ENCODE results near the gene SLC25A47.
"Not testable (repeated sequence)": the region's sequence is repeated elsewhere in the genome, so short reads cannot be mapped to it uniquely, and the experiment has no call there.

SLC25A47 gene

DNA sequence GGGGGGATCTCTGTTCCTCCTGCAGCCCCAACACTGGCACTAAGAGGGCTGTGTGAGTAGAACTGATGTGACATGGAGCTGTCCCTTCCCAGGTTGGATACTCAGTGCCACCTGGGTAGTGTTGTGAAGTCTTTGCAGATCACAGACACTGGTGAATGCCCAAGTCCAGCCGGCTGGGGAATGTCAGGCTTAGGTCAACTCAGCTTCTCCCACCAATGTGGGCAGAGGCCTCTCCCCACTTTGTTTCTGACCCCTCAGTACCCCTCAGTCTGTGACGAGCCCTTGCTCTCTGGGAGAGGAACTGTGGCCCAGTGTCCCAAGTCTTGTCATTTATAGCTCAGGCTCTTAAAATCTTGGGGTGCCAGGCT, 28.2 kb upstream of the SLC25A47 start:
- no peak overlapping the region for H3K27ac ChIP-seq (ENCODE audit: insufficient read depth in 1 of 2, low read depth in 1 of 2, low read length in 2 of 2, poor library complexity in 1 of 2, severe bottlenecking in 2 of 2)
- H3K27me3 ChIP-seq (replicated peaks in 2 of 5; ENCODE audit: control insufficient read depth in 4 of 5, insufficient read depth in 5 of 5, low read length in 4 of 5): no peaks in the 10 kb centered on the region
- POLR2A ChIA-PET: no interaction called here
- no peak for DNase-seq
- CTCF ChIA-PET: interaction anchor here (0.5 to 5.6 kb wide), 7 partner anchors 9 to 52 kb away, joined by 3 to 59 read pairs (median 4); no protein-coding TSS in a partner anchor
- 90% methylated on average over 2 of the region's 2 CpGs for WGBS (ENCODE audit: insufficient coverage)
- H3K36me3 ChIP-seq (ENCODE audit: control insufficient read depth in 4 of 4, insufficient read depth in 4 of 4, low read length in 3 of 4): peaks cover 3 to 69% (median 42%) of the 10 kb centered on the region in 4 experiments
- H3K9me3 ChIP-seq (ENCODE audit: control extremely low read depth in 1 of 5, control insufficient read depth in 4 of 5, insufficient read depth in 2 of 5, low read depth in 1 of 5, low read length in 4 of 5): no peaks in the 10 kb centered on the region
- no peak overlapping the region for H3K4me3 ChIP-seq (ENCODE audit: control insufficient read depth in 1 of 7, extremely low read depth in 1 of 7, insufficient read depth in 4 of 7, low read depth in 2 of 7, low read length in 6 of 7)
- H3K4me1 ChIP-seq (ENCODE audit: control extremely low read depth in 1 of 4, control insufficient read depth in 4 of 4, insufficient read depth in 4 of 4, low read length in 3 of 4): peaks cover 3 to 38% (median 24%) of the 10 kb centered on the region in 4 experiments

- no peaks in the 10 kb centered on the region for H3K9me3 ChIP-seq (ENCODE audit: control extremely low read depth in 1 of 5, control insufficient read depth in 4 of 5, insufficient read depth in 2 of 5, low read depth in 1 of 5, low read length in 4 of 5)
- no peak for DNase-seq
- H3K4me1 ChIP-seq (ENCODE audit: control extremely low read depth in 1 of 4, control insufficient read depth in 4 of 4, insufficient read depth in 4 of 4, low read length in 3 of 4): peaks cover 3 to 32% (median 24%) of the 10 kb centered on the region in 4 experiments
- ChIA-PET CTCF (interaction anchor here (0.5 to 5.6 kb wide), 9 partner anchors 8 to 89 kb away, joined by 3 to 59 read pairs (median 6); no protein-coding TSS in a partner anchor), POLR2A (interaction anchor here (1.0 kb wide), 1 partner anchor 10 kb away, joined by 5 read pairs; no protein-coding TSS in a partner anchor)
- H3K27ac ChIP-seq (ENCODE audit: insufficient read depth in 1 of 2, low read depth in 1 of 2, low read length in 2 of 2, poor library complexity in 1 of 2, severe bottlenecking in 2 of 2): no peak overlapping the region
- H3K4me3 ChIP-seq (ENCODE audit: control insufficient read depth in 1 of 7, extremely low read depth in 1 of 7, insufficient read depth in 4 of 7, low read depth in 2 of 7, low read length in 6 of 7): no peak overlapping the region
- peaks cover 3 to 64% (median 38%) of the 10 kb centered on the region in 4 experiments for H3K36me3 ChIP-seq (ENCODE audit: control insufficient read depth in 4 of 4, insufficient read depth in 4 of 4, low read length in 3 of 4)
- H3K27me3 ChIP-seq (replicated peaks in 2 of 5; ENCODE audit: control insufficient read depth in 4 of 5, insufficient read depth in 5 of 5, low read length in 4 of 5): no peaks in the 10 kb centered on the region
- WGBS (ENCODE audit: insufficient coverage): 94% methylated on average over 9 of the region's 16 CpGs
These were observed 27.6 kb upstream of the SLC25A47 start for GRCh38 chr14:100295376-100296105.

- Histone ChIP-seq H3K36me3 (ENCODE audit: control insufficient read depth in 4 of 4, insufficient read depth in 4 of 4, low read length in 3 of 4) (peaks cover under 1 to 58% (median 32%) of the 10 kb centered on the region in 4 experiments), H3K4me3 (ENCODE audit: control insufficient read depth in 1 of 7, extremely low read depth in 1 of 7, insufficient read depth in 4 of 7, low read depth in 2 of 7, low read length in 6 of 7) (no peak overlapping the region), H3K4me1 (ENCODE audit: control extremely low read depth in 1 of 4, control insufficient read depth in 4 of 4, insufficient read depth in 4 of 4, low read length in 3 of 4) (peaks cover 3 to 28% (median 23%) of the 10 kb centered on the region in 4 experiments), H3K9me3 (ENCODE audit: control extremely low read depth in 1 of 5, control insufficient read depth in 4 of 5, insufficient read depth in 2 of 5, low read depth in 1 of 5, low read length in 4 of 5) (no peaks in the 10 kb centered on the region), H3K27ac (ENCODE audit: insufficient read depth in 1 of 2, low read depth in 1 of 2, low read length in 2 of 2, poor library complexity in 1 of 2, severe bottlenecking in 2 of 2) (no peak overlapping the region), H3K27me3 (replicated peaks in 2 of 5; ENCODE audit: control insufficient read depth in 4 of 5, insufficient read depth in 5 of 5, low read length in 4 of 5) (no peaks in the 10 kb centered on the region)
- ChIA-PET CTCF (interaction anchor here (1.0 to 5.6 kb wide), 6 partner anchors 8 to 88 kb away, joined by 3 to 59 read pairs (median 11); no protein-coding TSS in a partner anchor), POLR2A (interaction anchor here (1.0 to 1.4 kb wide), 2 partner anchors 10 to 58 kb away, joined by 4 to 5 read pairs; no protein-coding TSS in a partner anchor)
- peak in 2 of 3 donors; percentile 63 to 71 for DNase-seq
- whole genome bisulfite sequencing (ENCODE audit: insufficient coverage): 64% methylated on average over 3 of the region's 9 CpGs
These were observed 27.0 kb upstream of the SLC25A47 start for GRCh38 chr14:100296106-100296651.

DNA sequence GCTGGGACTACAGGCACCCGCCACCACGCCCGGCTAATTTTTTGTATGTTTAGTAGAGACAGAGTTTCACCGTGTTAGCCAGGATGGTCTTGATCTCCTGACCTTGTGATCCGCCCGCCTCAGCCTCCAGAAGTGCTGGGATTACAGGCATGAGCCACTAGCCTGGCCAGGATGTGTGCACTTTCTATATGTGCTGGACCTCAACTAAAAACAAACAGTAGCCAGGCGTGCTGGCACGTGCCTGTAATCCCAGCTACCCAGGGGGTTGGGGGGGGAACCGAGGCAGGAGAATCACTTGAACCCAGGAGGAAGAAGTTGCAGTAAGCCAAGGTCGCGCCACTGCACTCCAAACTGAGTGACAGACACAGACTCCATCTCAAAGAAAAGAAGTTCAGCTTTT, 26.4 kb upstream of the SLC25A47 start:
- CTCF ChIA-PET: interaction anchor here (1.0 to 5.6 kb wide), 7 partner anchors 10 to 87 kb away, joined by 3 to 59 read pairs (median 6); no protein-coding TSS in a partner anchor
- Histone ChIP-seq H3K4me1 (ENCODE audit: control extremely low read depth in 1 of 4, control insufficient read depth in 4 of 4, insufficient read depth in 4 of 4, low read length in 3 of 4) (peaks cover 3 to 28% (median 23%) of the 10 kb centered on the region in 4 experiments), H3K4me3 (ENCODE audit: control insufficient read depth in 1 of 7, extremely low read depth in 1 of 7, insufficient read depth in 4 of 7, low read depth in 2 of 7, low read length in 6 of 7) (peak overlapping the region in 2 of 7 experiments; percentile 1 to 35), H3K27ac (ENCODE audit: insufficient read depth in 1 of 2, low read depth in 1 of 2, low read length in 2 of 2, poor library complexity in 1 of 2, severe bottlenecking in 2 of 2) (peak overlapping the region in 1 of 2 experiments; percentile 52), H3K36me3 (ENCODE audit: control insufficient read depth in 4 of 4, insufficient read depth in 4 of 4, low read length in 3 of 4) (peaks cover 0 to 52% (median 27%) of the 10 kb centered on the region in 4 experiments)
- not testable (repeated sequence) for DNase-seq; H3K27me3 ChIP-seq (replicated peaks in 2 of 5; ENCODE audit: control insufficient read depth in 4 of 5, insufficient read depth in 5 of 5, low read length in 4 of 5); H3K9me3 ChIP-seq (ENCODE audit: control extremely low read depth in 1 of 5, control insufficient read depth in 4 of 5, insufficient read depth in 2 of 5, low read depth in 1 of 5, low read length in 4 of 5)
- 86% methylated on average over 8 of the region's 11 CpGs for WGBS (ENCODE audit: insufficient coverage)
- POLR2A ChIA-PET: interaction anchor here (1.0 to 1.4 kb wide), 3 partner anchors 11 to 59 kb away, joined by 3 to 5 read pairs (median 4); no protein-coding TSS in a partner anchor

- H3K27ac ChIP-seq (ENCODE audit: insufficient read depth in 1 of 2, low read depth in 1 of 2, low read length in 2 of 2, poor library complexity in 1 of 2, severe bottlenecking in 2 of 2): peak overlapping the region in 1 of 2 experiments; percentile 52
- no peaks in the 10 kb centered on the region for H3K27me3 ChIP-seq (replicated peaks in 2 of 5; ENCODE audit: control insufficient read depth in 4 of 5, insufficient read depth in 5 of 5, low read length in 4 of 5)
- H3K36me3 ChIP-seq (ENCODE audit: control insufficient read depth in 4 of 4, insufficient read depth in 4 of 4, low read length in 3 of 4): peaks cover 0 to 43% (median 21%) of the 10 kb centered on the region in 4 experiments
- peaks cover 3 to 30% (median 23%) of the 10 kb centered on the region in 4 experiments for H3K4me1 ChIP-seq (ENCODE audit: control extremely low read depth in 1 of 4, control insufficient read depth in 4 of 4, insufficient read depth in 4 of 4, low read length in 3 of 4)
- POLR2A ChIA-PET: interaction anchor here (0.6 to 1.4 kb wide), 3 partner anchors 9 to 60 kb away, joined by 3 to 4 read pairs (median 4); partner anchors contain the start of gene SLC25A29
- 35% methylated on average over 24 of the region's 30 CpGs for WGBS (ENCODE audit: insufficient coverage)
- H3K9me3 ChIP-seq (ENCODE audit: control extremely low read depth in 1 of 5, control insufficient read depth in 4 of 5, insufficient read depth in 2 of 5, low read depth in 1 of 5, low read length in 4 of 5): no peaks in the 10 kb centered on the region
- CTCF ChIA-PET: interaction anchor here (0.7 to 5.6 kb wide), 10 partner anchors 8 to 86 kb away, joined by 3 to 59 read pairs (median 3); no protein-coding TSS in a partner anchor
- H3K4me3 ChIP-seq (ENCODE audit: control insufficient read depth in 1 of 7, extremely low read depth in 1 of 7, insufficient read depth in 4 of 7, low read depth in 2 of 7, low read length in 6 of 7): peak overlapping the region in 3 of 7 experiments; percentile 1 to 26 (median 13)
- DNase-seq: peak; percentile 62 to 91 (median 87)
These were observed 25.5 kb upstream of the SLC25A47 start for GRCh38 chr14:100297320-100298300.

GRCh38 chr14:100298551-100299237, 24.4 kb upstream of the SLC25A47 start:
- H3K36me3 ChIP-seq (ENCODE audit: control insufficient read depth in 4 of 4, insufficient read depth in 4 of 4, low read length in 3 of 4): peaks cover 0 to 33% (median 18%) of the 10 kb centered on the region in 4 experiments
- CTCF ChIA-PET: interaction anchor here (0.8 to 5.6 kb wide), 5 partner anchors 8 to 79 kb away, joined by 3 to 59 read pairs (median 3); no protein-coding TSS in a partner anchor
- H3K27ac ChIP-seq (ENCODE audit: insufficient read depth in 1 of 2, low read depth in 1 of 2, low read length in 2 of 2, poor library complexity in 1 of 2, severe bottlenecking in 2 of 2): no peak overlapping the region
- H3K9me3 ChIP-seq (ENCODE audit: control extremely low read depth in 1 of 5, control insufficient read depth in 4 of 5, insufficient read depth in 2 of 5, low read depth in 1 of 5, low read length in 4 of 5): no peaks in the 10 kb centered on the region
- H3K4me3 ChIP-seq (ENCODE audit: control insufficient read depth in 1 of 7, extremely low read depth in 1 of 7, insufficient read depth in 4 of 7, low read depth in 2 of 7, low read length in 6 of 7): no peak overlapping the region
- POLR2A ChIA-PET: no interaction called here
- DNase-seq: no peak
- H3K4me1 ChIP-seq (ENCODE audit: control extremely low read depth in 1 of 4, control insufficient read depth in 4 of 4, insufficient read depth in 4 of 4, low read length in 3 of 4): peaks cover 3 to 41% (median 29%) of the 10 kb centered on the region in 4 experiments
- no peaks in the 10 kb centered on the region for H3K27me3 ChIP-seq (replicated peaks in 2 of 5; ENCODE audit: control insufficient read depth in 4 of 5, insufficient read depth in 5 of 5, low read length in 4 of 5)
- WGBS (ENCODE audit: insufficient coverage): over 99% methylated on average over 12 of the region's 14 CpGs
